Mammary epithelial cell (primary cell): Measurements from ENCODE around the gene KRT17.

Experiments
- EZH2 ChIP-seq: IDR thresholded peaks from 2 replicates; pipeline ENCODE4 v1.6.1; 2012; ENCODE audit warnings: low read length, inconsistent platforms, borderline replicate concordance
- TF ChIP-seq, protein P1 (sequence below), 2 donors: IDR thresholded peaks in 1 of 2; conservative IDR thresholded peaks in 1 of 2; 2 replicates each; pipeline ENCODE4 v1.5.1; 2011 to 2012; ENCODE audit warnings: inconsistent platforms in 2 of 2, low read length in 2 of 2, mild to moderate bottlenecking in 2 of 2, control low read depth in 1 of 2, low read depth in 1 of 2; ENCODE audit not compliant: insufficient read depth in 1 of 2; ENCODE audit errors: extremely low read depth in 1 of 2

DNA sequence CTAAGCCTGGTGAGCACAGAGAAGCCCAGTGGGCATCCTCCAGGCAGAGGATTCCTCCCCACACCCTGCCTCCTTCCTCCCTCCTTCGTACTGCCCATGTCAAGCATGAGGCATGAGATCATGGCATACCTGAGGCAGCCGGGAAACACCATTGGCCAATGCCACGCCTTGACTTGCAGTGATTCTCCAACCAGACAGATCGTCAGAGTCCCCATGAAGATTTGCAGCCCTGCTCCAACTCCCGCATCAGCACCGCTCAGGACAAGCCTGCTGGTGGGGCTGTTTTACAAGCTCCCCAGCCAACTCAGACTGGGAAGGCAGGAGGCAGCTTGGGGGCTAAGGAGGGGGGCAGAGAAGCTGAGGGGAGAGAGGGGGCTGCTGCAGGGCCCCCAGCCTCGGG lies 8.9 kb downstream of the KRT17 start:
- TF ChIP-seq, protein P1, sequence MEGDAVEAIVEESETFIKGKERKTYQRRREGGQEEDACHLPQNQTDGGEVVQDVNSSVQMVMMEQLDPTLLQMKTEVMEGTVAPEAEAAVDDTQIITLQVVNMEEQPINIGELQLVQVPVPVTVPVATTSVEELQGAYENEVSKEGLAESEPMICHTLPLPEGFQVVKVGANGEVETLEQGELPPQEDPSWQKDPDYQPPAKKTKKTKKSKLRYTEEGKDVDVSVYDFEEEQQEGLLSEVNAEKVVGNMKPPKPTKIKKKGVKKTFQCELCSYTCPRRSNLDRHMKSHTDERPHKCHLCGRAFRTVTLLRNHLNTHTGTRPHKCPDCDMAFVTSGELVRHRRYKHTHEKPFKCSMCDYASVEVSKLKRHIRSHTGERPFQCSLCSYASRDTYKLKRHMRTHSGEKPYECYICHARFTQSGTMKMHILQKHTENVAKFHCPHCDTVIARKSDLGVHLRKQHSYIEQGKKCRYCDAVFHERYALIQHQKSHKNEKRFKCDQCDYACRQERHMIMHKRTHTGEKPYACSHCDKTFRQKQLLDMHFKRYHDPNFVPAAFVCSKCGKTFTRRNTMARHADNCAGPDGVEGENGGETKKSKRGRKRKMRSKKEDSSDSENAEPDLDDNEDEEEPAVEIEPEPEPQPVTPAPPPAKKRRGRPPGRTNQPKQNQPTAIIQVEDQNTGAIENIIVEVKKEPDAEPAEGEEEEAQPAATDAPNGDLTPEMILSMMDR (conservative IDR thresholded peaks at IDR 0.05 in 1 of 2, IDR thresholded peaks at IDR 0.05 in 1 of 2; ENCODE audit: extremely low read depth in 1 of 2, insufficient read depth in 1 of 2, low read depth in 1 of 2, low read length in 2 of 2) = peak; percentile 15 to 31
- TF ChIP-seq EZH2 = no peak
